ENCODE measurements around the gene EDDM13. TPM values are rescaled to one million over a fixed set of nuclear protein-coding genes. Genes with fewer than 3 reads are reported as not detected.

EDDM13 gene
- total and polyA plus RNA-seq, 10 of the 15 experiments (the other 5 are each of a cell fraction or from before 2014, with no cell fraction given): 0.15 to 0.37 TPM; not detected in 8

DNA sequence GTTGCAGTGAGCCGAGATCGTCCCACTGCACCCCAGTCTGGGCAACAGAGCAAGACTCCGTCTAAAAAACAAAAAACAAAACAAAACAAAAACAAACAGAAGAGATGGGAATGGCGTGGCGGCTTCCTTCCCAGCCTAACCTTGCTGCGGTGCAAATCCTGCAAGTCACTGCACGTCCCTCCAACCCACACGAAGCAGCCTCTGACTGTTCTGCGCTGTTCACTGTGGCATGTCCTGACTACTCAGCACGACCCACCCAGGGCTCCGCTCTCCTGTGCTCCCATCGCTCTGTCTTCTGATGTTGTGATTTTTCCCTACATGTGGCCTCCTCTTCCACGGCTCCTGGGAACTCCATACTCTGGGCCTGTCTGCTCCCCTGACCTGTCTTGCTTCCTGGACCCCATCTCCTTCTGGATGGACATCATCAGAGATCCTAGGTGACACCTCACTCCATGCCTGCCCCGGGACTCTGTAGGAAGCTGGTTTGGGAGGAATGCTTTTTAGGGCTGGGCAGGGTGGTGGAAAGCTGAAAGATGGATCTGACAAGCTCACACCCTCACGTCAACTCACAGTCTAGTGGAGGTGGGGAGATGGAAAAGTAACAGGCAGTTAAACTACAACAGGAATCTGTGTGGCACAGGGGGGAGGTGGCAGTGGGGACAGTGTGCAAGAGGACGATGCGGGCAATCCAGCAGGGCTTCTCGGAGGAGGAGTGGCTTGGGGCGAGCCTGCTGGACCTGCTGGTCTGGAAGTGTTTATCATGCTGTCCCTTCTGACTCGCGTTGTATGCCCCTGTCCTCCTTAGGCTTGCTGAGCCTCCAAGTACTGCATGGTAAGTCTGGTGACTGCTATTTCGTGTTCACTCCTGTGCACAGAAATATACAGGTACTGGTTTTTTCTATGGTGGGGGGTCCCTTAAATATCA lies 23.2 kb downstream of the EDDM13 start:
- Histone ChIP-seq H3K27me3 (replicated peaks in 1 of 2; ENCODE audit: control insufficient read depth in 2 of 2, insufficient read depth in 2 of 2, low read length in 1 of 2) (no peaks in the 10 kb centered on the region), H3K4me1 (ENCODE audit: control insufficient read depth, insufficient read depth, low read length) (no peaks in the 10 kb centered on the region), H3K9me3 (replicated peaks; ENCODE audit: control insufficient read depth, insufficient read depth, low read length) (no peaks in the 10 kb centered on the region), H3K27ac (ENCODE audit: control insufficient read depth, insufficient read depth) (no peak overlapping the region), H3K4me2 (ENCODE audit: control insufficient read depth, insufficient read depth) (no peak overlapping the region), H2AFZ (ENCODE audit: control insufficient read depth, low read depth, low read length) (no peak overlapping the region), H3K79me2 (ENCODE audit: control insufficient read depth, insufficient read depth, low read length) (no peaks in the 10 kb centered on the region), H3K36me3 (ENCODE audit: control insufficient read depth in 2 of 2, insufficient read depth in 2 of 2, low read length in 1 of 2) (peaks cover 0 to 5% of the 10 kb centered on the region in 2 experiments; a peak in 1 of 4 replicates), H3K4me3 (no peak overlapping the region), H3K9ac (ENCODE audit: control insufficient read depth, insufficient read depth, low read length) (no peak overlapping the region), H4K20me1 (ENCODE audit: control insufficient read depth, insufficient read depth) (no peaks in the 10 kb centered on the region)
- FAIRE-seq: no peak
- intact Hi-C loops (cut with micrococcal nuclease; ENCODE audit: unreplicated experiment) (no loop called here), in situ Hi-C loops (cut with MboI) (no loop called here)
- CTCF ChIA-PET: interaction anchor here (0.7 kb wide), 1 partner anchor 14 kb away, joined by 3 read pairs; no protein-coding TSS in a partner anchor
- no peak for ATAC-seq
- no peak for DNase-seq (ENCODE audit: low read depth, low spot score)
- RAD21 ChIA-PET (ENCODE audit: unreplicated experiment): no interaction called here
- WGBS (ENCODE audit: insufficient coverage, insufficient replicate concordance, low lambda C conversion rate, missing lambda C conversion rate): 92% methylated on average over 22 of the region's 22 CpGs
- SMC1A ChIA-PET (ENCODE audit: uncharacterized antibody, unreplicated experiment): no interaction called here
- TF ChIP-seq, protein P1, sequence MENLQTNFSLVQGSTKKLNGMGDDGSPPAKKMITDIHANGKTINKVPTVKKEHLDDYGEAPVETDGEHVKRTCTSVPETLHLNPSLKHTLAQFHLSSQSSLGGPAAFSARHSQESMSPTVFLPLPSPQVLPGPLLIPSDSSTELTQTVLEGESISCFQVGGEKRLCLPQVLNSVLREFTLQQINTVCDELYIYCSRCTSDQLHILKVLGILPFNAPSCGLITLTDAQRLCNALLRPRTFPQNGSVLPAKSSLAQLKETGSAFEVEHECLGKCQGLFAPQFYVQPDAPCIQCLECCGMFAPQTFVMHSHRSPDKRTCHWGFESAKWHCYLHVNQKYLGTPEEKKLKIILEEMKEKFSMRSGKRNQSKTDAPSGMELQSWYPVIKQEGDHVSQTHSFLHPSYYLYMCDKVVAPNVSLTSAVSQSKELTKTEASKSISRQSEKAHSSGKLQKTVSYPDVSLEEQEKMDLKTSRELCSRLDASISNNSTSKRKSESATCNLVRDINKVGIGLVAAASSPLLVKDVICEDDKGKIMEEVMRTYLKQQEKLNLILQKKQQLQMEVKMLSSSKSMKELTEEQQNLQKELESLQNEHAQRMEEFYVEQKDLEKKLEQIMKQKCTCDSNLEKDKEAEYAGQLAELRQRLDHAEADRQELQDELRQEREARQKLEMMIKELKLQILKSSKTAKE (IDR thresholded peaks at IDR 0.05; ENCODE audit: low read depth, poor library complexity, severe bottlenecking): no peak
- TF ChIP-seq CREM (IDR thresholded peaks at IDR 0.05; ENCODE audit: low read depth): no peak
- TF ChIP-seq, protein P2, sequence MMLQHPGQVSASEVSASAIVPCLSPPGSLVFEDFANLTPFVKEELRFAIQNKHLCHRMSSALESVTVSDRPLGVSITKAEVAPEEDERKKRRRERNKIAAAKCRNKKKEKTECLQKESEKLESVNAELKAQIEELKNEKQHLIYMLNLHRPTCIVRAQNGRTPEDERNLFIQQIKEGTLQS (IDR thresholded peaks at IDR 0.05; ENCODE audit: borderline replicate concordance, extremely low read depth, low read depth, low read length): no peak
- TF ChIP-seq ZNF207 (IDR thresholded peaks at IDR 0.05; ENCODE audit: borderline replicate concordance): no peak
- TF ChIP-seq RAD21 (IDR thresholded peaks at IDR 0.05; ENCODE audit: insufficient read depth, low read depth, low read length): no peak
- no TSS peak for BruUV-seq (replicated peaks)
- POLR2A ChIA-PET: no interaction called here
